Neural cell (in vitro differentiated cells): ENCODE measurements around the gene APIP. TPM values are rescaled to one million over a fixed set of nuclear protein-coding genes. Genes with fewer than 3 reads are reported as not detected.
"Not testable (repeated sequence)": the region's sequence is repeated elsewhere in the genome, so short reads cannot be mapped to it uniquely, and the experiment has no call there.

Experiments used
- H2AFZ ChIP-seq: fragments of 200-600, 300-800 bp; sonication (generic), shearing (Covaris generic); 2 replicates; pipeline ENCODE4 v1.6.0; 2014; ENCODE audit warnings: low read depth, mild to moderate bottlenecking, antibody characterized with exemption, low read length, moderate library complexity
- H3F3A ChIP-seq: fragments of 200-600 bp; shearing (Covaris generic); 2 replicates; pipeline ENCODE4 v1.6.1; 2016; ENCODE audit warnings: mild to moderate bottlenecking, moderate library complexity, mixed read lengths, antibody characterized with exemption, low read length; ENCODE audit not compliant: insufficient read depth, poor library complexity, severe bottlenecking
- H3K27ac ChIP-seq: fragments of 200-600, 300-800 bp; sonication (generic), shearing (Covaris generic); 2 replicates; pipeline ENCODE4 v1.5.1; 2014; ENCODE audit warnings: mild to moderate bottlenecking, low read length, moderate library complexity
- H3K27me3 ChIP-seq: fragments of 300-800, 200-600 bp; sonication (generic), shearing (Covaris generic); 2 replicates; pipeline ENCODE4 v1.6.0; 2014; ENCODE audit warnings: mild to moderate bottlenecking, low read depth, low read length, moderate library complexity; ENCODE audit not compliant: insufficient read depth
- H3K36me3 ChIP-seq: fragments of 300-800, 200-600 bp; sonication (generic), shearing (Covaris generic); 2 replicates; pipeline ENCODE4 v1.5.1; 2014; ENCODE audit warnings: mild to moderate bottlenecking, antibody characterized with exemption, low read length, moderate library complexity; ENCODE audit not compliant: insufficient read depth
- H3K4me2 ChIP-seq: fragments of 300-800, 200-600 bp; sonication (generic), shearing (Covaris generic); 2 replicates; pipeline ENCODE4 v1.6.0; 2014; ENCODE audit warnings: mild to moderate bottlenecking, low read length
- H3K4me3 ChIP-seq: fragments of 300-800, 200-600 bp; sonication (generic), shearing (Covaris generic); 2 replicates; pipeline ENCODE4 v1.5.1; 2014; ENCODE audit warnings: mild to moderate bottlenecking, low read length, moderate library complexity
- H3K79me2 ChIP-seq: fragments of 200-600 bp; shearing (Covaris generic); replicated peaks from 2 replicates; pipeline ENCODE4 v1.6.0; 2014; ENCODE audit warnings: mild to moderate bottlenecking, low read length, moderate library complexity; ENCODE audit not compliant: insufficient read depth
- H3K9ac ChIP-seq: fragments of 300-800, 200-600 bp; sonication (generic), shearing (Covaris generic); 2 replicates; pipeline ENCODE4 v1.6.1; 2016; ENCODE audit warnings: mild to moderate bottlenecking, low read length, mixed read lengths
- H3K9me2 ChIP-seq: fragments of 200-600 bp; shearing (Covaris generic); 2 replicates; pipeline ENCODE4 v1.6.1; 2016; ENCODE audit warnings: mild to moderate bottlenecking, low read length, mixed read lengths; ENCODE audit not compliant: insufficient read depth
- H3K9me3 ChIP-seq: fragments of 200-600, 300-800 bp; sonication (generic), shearing (Covaris generic); 2 replicates; pipeline ENCODE4 v1.6.1; 2016; ENCODE audit warnings: mild to moderate bottlenecking, mixed run types, low read length, moderate library complexity, mixed read lengths
- H4K20me1 ChIP-seq: fragments of 200-600 bp; shearing (Covaris generic); 2 replicates; pipeline ENCODE4 v1.6.1; 2016; ENCODE audit warnings: mild to moderate bottlenecking, mixed run types; ENCODE audit not compliant: insufficient read depth
- CTCF ChIP-seq: fragments of 450-650 bp; IDR thresholded peaks from 2 replicates; pipeline ENCODE4 v1.5.1; 2014; ENCODE audit warnings: antibody characterized with exemption, mild to moderate bottlenecking, moderate library complexity; ENCODE audit not compliant: poor library complexity, severe bottlenecking
- EP300 ChIP-seq: fragments of 450-650 bp; conservative IDR thresholded peaks from 2 replicates; pipeline ENCODE4 v1.6.1; 2014; ENCODE audit warnings: antibody characterized with exemption, mild to moderate bottlenecking, moderate library complexity; ENCODE audit not compliant: poor library complexity, severe bottlenecking
- EZH2 ChIP-seq: fragments of 200-600, 300-800 bp; shearing (Covaris generic), sonication (generic); IDR thresholded peaks from 2 replicates; pipeline ENCODE4 v1.6.1; 2014; ENCODE audit warnings: antibody characterized with exemption, low read length, borderline replicate concordance, mild to moderate bottlenecking; ENCODE audit not compliant: insufficient read depth, poor library complexity, severe bottlenecking
- RAD21 ChIP-seq: fragments of 450-650 bp; conservative IDR thresholded peaks from 2 replicates; pipeline ENCODE4 v1.6.1; 2014; ENCODE audit warnings: antibody characterized with exemption, mild to moderate bottlenecking, moderate library complexity
- TAF1 ChIP-seq: IDR thresholded peaks from 2 replicates; pipeline ENCODE4 v1.6.1; 2012; ENCODE audit warnings: low read depth
- polyA plus RNA-seq: library from polyadenylated mRNA; depleted of rRNA; stranded (reverse); fragments of >200 nt; gene quantifications from 2 replicates; pipeline ENCODE4 v1.2.3, GENCODE V29; 2014
- TF ChIP-seq, protein P1 (sequence below): IDR thresholded peaks from 2 replicates; pipeline ENCODE4 v1.6.1; 2012; ENCODE audit warnings: borderline replicate concordance

APIP gene
- polyA plus RNA-seq, 1 donor from 2014 or later = 45.9 TPM

- Histone ChIP-seq H3K27ac (no peak overlapping the region), H3K4me2 (no peak overlapping the region), H3K4me3 (no peak overlapping the region), H3F3A (no peaks in the 10 kb centered on the region), H3K36me3 (no peaks in the 10 kb centered on the region), H2AFZ (no peak overlapping the region), H3K9me3 (peaks cover 11% of the 10 kb centered on the region), H3K9me2 (no peaks in the 10 kb centered on the region), H3K79me2 (peaks cover 5% of the 10 kb centered on the region), H3K27me3 (no peaks in the 10 kb centered on the region), H3K9ac (no peak overlapping the region), H4K20me1 (no peaks in the 10 kb centered on the region)
- no peak for TF ChIP-seq EP300
- TF ChIP-seq RAD21 = no peak
- TF ChIP-seq, protein P1, sequence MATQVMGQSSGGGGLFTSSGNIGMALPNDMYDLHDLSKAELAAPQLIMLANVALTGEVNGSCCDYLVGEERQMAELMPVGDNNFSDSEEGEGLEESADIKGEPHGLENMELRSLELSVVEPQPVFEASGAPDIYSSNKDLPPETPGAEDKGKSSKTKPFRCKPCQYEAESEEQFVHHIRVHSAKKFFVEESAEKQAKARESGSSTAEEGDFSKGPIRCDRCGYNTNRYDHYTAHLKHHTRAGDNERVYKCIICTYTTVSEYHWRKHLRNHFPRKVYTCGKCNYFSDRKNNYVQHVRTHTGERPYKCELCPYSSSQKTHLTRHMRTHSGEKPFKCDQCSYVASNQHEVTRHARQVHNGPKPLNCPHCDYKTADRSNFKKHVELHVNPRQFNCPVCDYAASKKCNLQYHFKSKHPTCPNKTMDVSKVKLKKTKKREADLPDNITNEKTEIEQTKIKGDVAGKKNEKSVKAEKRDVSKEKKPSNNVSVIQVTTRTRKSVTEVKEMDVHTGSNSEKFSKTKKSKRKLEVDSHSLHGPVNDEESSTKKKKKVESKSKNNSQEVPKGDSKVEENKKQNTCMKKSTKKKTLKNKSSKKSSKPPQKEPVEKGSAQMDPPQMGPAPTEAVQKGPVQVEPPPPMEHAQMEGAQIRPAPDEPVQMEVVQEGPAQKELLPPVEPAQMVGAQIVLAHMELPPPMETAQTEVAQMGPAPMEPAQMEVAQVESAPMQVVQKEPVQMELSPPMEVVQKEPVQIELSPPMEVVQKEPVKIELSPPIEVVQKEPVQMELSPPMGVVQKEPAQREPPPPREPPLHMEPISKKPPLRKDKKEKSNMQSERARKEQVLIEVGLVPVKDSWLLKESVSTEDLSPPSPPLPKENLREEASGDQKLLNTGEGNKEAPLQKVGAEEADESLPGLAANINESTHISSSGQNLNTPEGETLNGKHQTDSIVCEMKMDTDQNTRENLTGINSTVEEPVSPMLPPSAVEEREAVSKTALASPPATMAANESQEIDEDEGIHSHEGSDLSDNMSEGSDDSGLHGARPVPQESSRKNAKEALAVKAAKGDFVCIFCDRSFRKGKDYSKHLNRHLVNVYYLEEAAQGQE = no peak
- no peak for TF ChIP-seq TAF1
- TF ChIP-seq CTCF = no peak
Observed at GRCh38 chr11:34897171-34897870, 18.9 kb downstream of the APIP start.

GRCh38 chr11:34896191-34896590, 20.0 kb downstream of the APIP start:
- H2AFZ ChIP-seq, H3K36me3 ChIP-seq, H3K27me3 ChIP-seq, H3K9ac ChIP-seq, H3K9me2 ChIP-seq, H3K4me2 ChIP-seq, H4K20me1 ChIP-seq, H3K4me3 ChIP-seq, H3K79me2 ChIP-seq, H3F3A ChIP-seq, H3K27ac ChIP-seq: not testable (repeated sequence)
- H3K9me3 ChIP-seq = peaks cover 11% of the 10 kb centered on the region

GRCh38 chr11:34893416-34893815, 22.8 kb downstream of the APIP start:
- no peak overlapping the region for H3K9ac ChIP-seq
- no peaks in the 10 kb centered on the region for H3F3A ChIP-seq
- H3K79me2 ChIP-seq = peaks cover 5% of the 10 kb centered on the region
- H3K27ac ChIP-seq = no peak overlapping the region
- no peak overlapping the region for H2AFZ ChIP-seq
- H3K4me3 ChIP-seq = no peak overlapping the region
- no peak overlapping the region for H3K4me2 ChIP-seq
- no peaks in the 10 kb centered on the region for H3K9me2 ChIP-seq
- H3K27me3 ChIP-seq = no peaks in the 10 kb centered on the region
- H3K9me3 ChIP-seq = no peaks in the 10 kb centered on the region
- H4K20me1 ChIP-seq = no peaks in the 10 kb centered on the region
- no peak for TF ChIP-seq EP300
- TF ChIP-seq CTCF = no peak
- TF ChIP-seq, protein P1 = no peak
- no peak for TF ChIP-seq TAF1
- TF ChIP-seq EZH2 = no peak
- peaks cover 1% of the 10 kb centered on the region for H3K36me3 ChIP-seq
